ENCODE data around the gene SEPSECS. TPM values are rescaled to one million over a fixed set of nuclear protein-coding genes. Genes with fewer than 3 reads are reported as not detected.

SEPSECS gene
- total RNA-seq, 1 donor, result 8.3 TPM

DNA sequence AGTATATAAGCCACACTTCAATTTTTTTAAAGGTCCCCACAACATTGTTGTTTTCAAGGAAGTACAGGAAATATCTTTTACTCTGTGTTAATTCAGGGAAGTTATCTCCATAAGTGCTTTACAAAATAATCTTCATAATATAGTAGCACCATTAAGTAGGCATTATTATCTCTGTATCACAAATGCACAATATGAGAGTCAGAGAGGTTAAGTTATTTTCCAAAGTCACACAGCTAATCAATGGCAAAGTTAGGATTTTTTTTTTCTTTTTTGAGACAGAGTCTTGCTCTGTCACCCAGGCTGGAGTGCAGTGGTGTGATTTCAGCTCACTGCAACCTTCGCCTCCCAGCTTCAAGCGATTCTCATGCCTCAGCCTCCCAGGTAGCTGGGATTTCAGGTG is 38.5 kb upstream of the SEPSECS start:
- H2AFZ ChIP-seq (ENCODE audit: low read length), result no peak overlapping the region
- H3K4me3 ChIP-seq (ENCODE audit: insufficient read depth, low read length), result no peak overlapping the region
- H3K9me3 ChIP-seq (ENCODE audit: low read depth, low read length), result no peaks in the 10 kb centered on the region
- H3K4me1 ChIP-seq (ENCODE audit: insufficient read depth, low read length), result no peaks in the 10 kb centered on the region
- H3K79me2 ChIP-seq (ENCODE audit: insufficient read depth, low read length), result no peaks in the 10 kb centered on the region
- H3K27me3 ChIP-seq (ENCODE audit: insufficient read depth, low read length), result no peaks in the 10 kb centered on the region
- H3K36me3 ChIP-seq (ENCODE audit: insufficient read depth, low read length), result no peaks in the 10 kb centered on the region
- TF ChIP-seq, protein P1, sequence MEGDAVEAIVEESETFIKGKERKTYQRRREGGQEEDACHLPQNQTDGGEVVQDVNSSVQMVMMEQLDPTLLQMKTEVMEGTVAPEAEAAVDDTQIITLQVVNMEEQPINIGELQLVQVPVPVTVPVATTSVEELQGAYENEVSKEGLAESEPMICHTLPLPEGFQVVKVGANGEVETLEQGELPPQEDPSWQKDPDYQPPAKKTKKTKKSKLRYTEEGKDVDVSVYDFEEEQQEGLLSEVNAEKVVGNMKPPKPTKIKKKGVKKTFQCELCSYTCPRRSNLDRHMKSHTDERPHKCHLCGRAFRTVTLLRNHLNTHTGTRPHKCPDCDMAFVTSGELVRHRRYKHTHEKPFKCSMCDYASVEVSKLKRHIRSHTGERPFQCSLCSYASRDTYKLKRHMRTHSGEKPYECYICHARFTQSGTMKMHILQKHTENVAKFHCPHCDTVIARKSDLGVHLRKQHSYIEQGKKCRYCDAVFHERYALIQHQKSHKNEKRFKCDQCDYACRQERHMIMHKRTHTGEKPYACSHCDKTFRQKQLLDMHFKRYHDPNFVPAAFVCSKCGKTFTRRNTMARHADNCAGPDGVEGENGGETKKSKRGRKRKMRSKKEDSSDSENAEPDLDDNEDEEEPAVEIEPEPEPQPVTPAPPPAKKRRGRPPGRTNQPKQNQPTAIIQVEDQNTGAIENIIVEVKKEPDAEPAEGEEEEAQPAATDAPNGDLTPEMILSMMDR (IDR thresholded peaks at IDR 0.05; ENCODE audit: extremely low read depth, low read depth, low read length), result no peak
- no peak for DNase-seq (ENCODE audit: insufficient read length, low spot score, missing footprints)
- H3K4me2 ChIP-seq (ENCODE audit: insufficient read depth, low read length), result no peak overlapping the region
- H3K27ac ChIP-seq (ENCODE audit: low read depth, low read length), result no peak overlapping the region
- no peaks in the 10 kb centered on the region for H4K20me1 ChIP-seq (ENCODE audit: insufficient read depth, low read length)

DNA sequence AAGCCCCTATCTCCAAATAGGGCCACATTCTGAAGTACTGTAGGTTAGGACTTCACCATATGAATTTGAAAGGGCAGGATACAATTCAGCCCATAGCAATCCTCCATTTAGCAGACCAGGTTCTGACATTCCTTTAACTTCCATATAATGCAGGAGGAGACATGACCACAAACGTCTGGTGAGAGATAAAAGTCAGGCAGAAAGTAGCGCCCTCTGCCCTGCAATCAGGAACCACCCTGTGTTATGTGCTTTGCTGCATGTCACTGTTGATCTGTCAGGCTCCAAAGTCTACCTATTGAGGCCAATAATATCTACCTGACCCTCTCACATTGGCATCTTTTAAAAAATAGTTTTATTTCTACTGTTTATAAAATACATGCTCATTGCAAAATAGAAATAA is 30.2 kb upstream of the SEPSECS start:
- no peak overlapping the region for H3K4me3 ChIP-seq (ENCODE audit: insufficient read depth, low read length)
- DNase-seq (ENCODE audit: insufficient read length, low spot score, missing footprints), result no peak
- H3K4me1 ChIP-seq (ENCODE audit: insufficient read depth, low read length), result no peaks in the 10 kb centered on the region
- H3K79me2 ChIP-seq (ENCODE audit: insufficient read depth, low read length), result no peaks in the 10 kb centered on the region
- no peak overlapping the region for H3K4me2 ChIP-seq (ENCODE audit: insufficient read depth, low read length)
- no peaks in the 10 kb centered on the region for H3K27me3 ChIP-seq (ENCODE audit: insufficient read depth, low read length)
- H3K27ac ChIP-seq (ENCODE audit: low read depth, low read length), result no peak overlapping the region
- TF ChIP-seq, protein P1 (IDR thresholded peaks at IDR 0.05; ENCODE audit: extremely low read depth, low read depth, low read length), result no peak
- H4K20me1 ChIP-seq (ENCODE audit: insufficient read depth, low read length), result no peaks in the 10 kb centered on the region
- no peak overlapping the region for H2AFZ ChIP-seq (ENCODE audit: low read length)
- H3K9me3 ChIP-seq (ENCODE audit: low read depth, low read length), result no peaks in the 10 kb centered on the region
- H3K36me3 ChIP-seq (ENCODE audit: insufficient read depth, low read length), result no peaks in the 10 kb centered on the region

GRCh38 chr4:25184056-25184455 is 23.8 kb upstream of the SEPSECS start:
- no peak overlapping the region for H3K27ac ChIP-seq (ENCODE audit: low read depth, low read length)
- TF ChIP-seq, protein P1 (IDR thresholded peaks at IDR 0.05; ENCODE audit: extremely low read depth, low read depth, low read length), result no peak
- no peak for DNase-seq (ENCODE audit: insufficient read length, low spot score, missing footprints)
- no peaks in the 10 kb centered on the region for H4K20me1 ChIP-seq (ENCODE audit: insufficient read depth, low read length)
- H3K79me2 ChIP-seq (ENCODE audit: insufficient read depth, low read length), result no peaks in the 10 kb centered on the region
- no peaks in the 10 kb centered on the region for H3K4me1 ChIP-seq (ENCODE audit: insufficient read depth, low read length)
- no peaks in the 10 kb centered on the region for H3K9me3 ChIP-seq (ENCODE audit: low read depth, low read length)
- no peak overlapping the region for H2AFZ ChIP-seq (ENCODE audit: low read length)
- H3K4me2 ChIP-seq (ENCODE audit: insufficient read depth, low read length), result no peak overlapping the region
- no peaks in the 10 kb centered on the region for H3K36me3 ChIP-seq (ENCODE audit: insufficient read depth, low read length)
- no peaks in the 10 kb centered on the region for H3K27me3 ChIP-seq (ENCODE audit: insufficient read depth, low read length)
- H3K4me3 ChIP-seq (ENCODE audit: insufficient read depth, low read length), result no peak overlapping the region

- no peaks in the 10 kb centered on the region for H3K79me2 ChIP-seq (ENCODE audit: insufficient read depth, low read length)
- H3K4me2 ChIP-seq (ENCODE audit: insufficient read depth, low read length), result no peak overlapping the region
- TF ChIP-seq, protein P1 (IDR thresholded peaks at IDR 0.05; ENCODE audit: extremely low read depth, low read depth, low read length), result no peak
- H3K27me3 ChIP-seq (ENCODE audit: insufficient read depth, low read length), result no peaks in the 10 kb centered on the region
- no peak for DNase-seq (ENCODE audit: insufficient read length, low spot score, missing footprints)
- no peak overlapping the region for H3K27ac ChIP-seq (ENCODE audit: low read depth, low read length)
- no peaks in the 10 kb centered on the region for H3K36me3 ChIP-seq (ENCODE audit: insufficient read depth, low read length)
- no peak overlapping the region for H2AFZ ChIP-seq (ENCODE audit: low read length)
- no peaks in the 10 kb centered on the region for H4K20me1 ChIP-seq (ENCODE audit: insufficient read depth, low read length)
- no peak overlapping the region for H3K4me3 ChIP-seq (ENCODE audit: insufficient read depth, low read length)
- no peaks in the 10 kb centered on the region for H3K4me1 ChIP-seq (ENCODE audit: insufficient read depth, low read length)
- no peaks in the 10 kb centered on the region for H3K9me3 ChIP-seq (ENCODE audit: low read depth, low read length)
Observed at GRCh38 chr4:25182937-25183336, 22.7 kb upstream of the SEPSECS start.

All from osteoblast (primary cell).